ENCODE data around the gene OPRM1. TPM values are rescaled to one million over a fixed set of nuclear protein-coding genes. Genes with fewer than 3 reads are reported as not detected.
"Not testable (repeated sequence)": the region's sequence is repeated elsewhere in the genome, so short reads cannot be mapped to it uniquely, and the experiment has no call there.

The OPRM1 gene
- under 0.01 TPM for total RNA-seq

- DNase-seq (ENCODE audit: low read depth in 2 of 3, low spot score in 2 of 3) = peak in 2 of 3 donors; percentile 36 to 53
Observed at GRCh38 chr6:154039231-154039842, at the start of gene OPRM1. Gene OPRM1 (plus strand): TSS chr6:154039240. CDS start chr6:154039545, 305 bp downstream.

GRCh38 chr6:153989989-153990388 is 49.1 kb upstream of the OPRM1 start:
- no peak for DNase-seq (ENCODE audit: low read depth in 2 of 3, low spot score in 2 of 3)

DNA sequence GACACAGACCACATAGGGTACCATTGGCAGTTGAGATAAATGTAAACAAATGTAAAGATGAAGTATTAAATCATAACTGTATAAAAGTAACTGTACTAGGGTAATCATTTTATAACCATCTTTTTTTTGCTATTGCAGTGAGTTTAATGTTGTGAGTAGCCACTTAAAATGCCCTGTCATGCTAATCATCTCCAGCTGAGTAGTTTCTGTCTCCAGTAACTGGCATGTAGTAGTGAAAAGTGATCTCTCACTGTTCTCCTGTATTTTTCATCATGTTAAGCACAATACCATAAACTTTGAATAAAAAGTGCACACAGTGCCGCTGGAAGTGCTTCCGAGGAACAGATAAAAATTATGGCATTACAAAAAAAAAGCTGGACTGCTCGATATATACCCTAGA is 45.0 kb upstream of the OPRM1 start:
- DNase-seq (ENCODE audit: low read depth in 2 of 3, low spot score in 2 of 3) = no peak

- no peak for DNase-seq (ENCODE audit: low read depth in 2 of 3, low spot score in 2 of 3)
Observed at GRCh38 chr6:153994811-153995210, 44.2 kb upstream of the OPRM1 start.

DNA sequence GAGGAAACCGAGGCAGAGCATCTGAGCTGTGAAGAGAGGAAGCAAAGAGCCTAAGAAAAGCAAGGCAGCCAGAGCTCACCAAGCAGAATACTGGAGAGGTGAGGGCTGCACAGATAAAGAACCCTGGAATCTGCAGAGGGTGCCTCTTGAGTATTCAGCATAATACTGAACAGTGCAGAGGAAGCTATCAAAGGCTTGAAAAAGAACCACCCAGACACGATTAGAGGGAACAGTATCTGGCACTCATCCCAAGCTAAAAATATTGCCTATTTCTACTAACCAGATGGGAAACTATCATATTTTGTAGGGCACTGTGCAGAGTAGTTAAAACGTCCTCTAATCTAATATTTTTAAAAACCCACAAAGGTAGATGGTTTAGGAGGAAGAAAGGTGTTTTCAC is 41.8 kb upstream of the OPRM1 start:
- DNase-seq (ENCODE audit: low read depth in 2 of 3, low spot score in 2 of 3) = no peak

DNA sequence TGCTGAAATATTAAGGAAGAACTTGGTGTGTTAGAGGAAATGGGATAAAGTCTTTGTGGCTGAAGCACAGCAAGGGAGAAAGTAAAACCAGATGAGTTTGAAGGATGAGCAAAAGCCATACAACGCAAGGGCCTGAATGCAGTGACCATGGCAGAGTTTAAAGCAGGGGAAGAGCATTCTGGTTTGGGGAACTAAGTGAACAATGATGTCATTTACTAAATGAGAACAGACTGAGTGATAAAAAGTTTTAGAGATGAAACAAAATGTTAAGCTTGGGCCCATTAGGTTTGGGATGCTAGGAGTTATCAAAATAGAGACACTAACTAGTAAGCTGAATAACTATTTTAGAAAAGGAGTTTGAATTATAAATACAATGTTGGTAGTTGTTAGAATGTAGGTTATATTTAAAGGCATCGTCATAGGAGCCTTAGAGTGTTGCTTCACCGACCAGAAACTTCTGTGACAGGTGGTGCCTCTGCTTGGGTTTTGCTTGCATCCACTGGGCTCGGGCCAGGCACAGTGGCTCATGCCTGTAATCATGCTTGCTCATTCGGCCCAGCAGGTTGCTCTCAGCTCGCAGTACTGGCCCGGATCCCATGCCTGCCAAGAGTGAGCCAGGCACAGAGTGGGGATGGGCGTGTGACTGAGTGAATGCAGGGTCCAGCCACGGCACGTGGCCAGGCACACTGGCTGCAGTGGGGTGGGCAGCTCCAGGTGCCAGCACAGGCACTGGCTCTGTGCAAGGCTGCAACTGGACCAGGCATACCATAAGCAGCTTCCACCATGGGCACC is 37.4 kb upstream of the OPRM1 start:
- DNase-seq (ENCODE audit: low read depth in 2 of 3, low spot score in 2 of 3) = no peak

DNA sequence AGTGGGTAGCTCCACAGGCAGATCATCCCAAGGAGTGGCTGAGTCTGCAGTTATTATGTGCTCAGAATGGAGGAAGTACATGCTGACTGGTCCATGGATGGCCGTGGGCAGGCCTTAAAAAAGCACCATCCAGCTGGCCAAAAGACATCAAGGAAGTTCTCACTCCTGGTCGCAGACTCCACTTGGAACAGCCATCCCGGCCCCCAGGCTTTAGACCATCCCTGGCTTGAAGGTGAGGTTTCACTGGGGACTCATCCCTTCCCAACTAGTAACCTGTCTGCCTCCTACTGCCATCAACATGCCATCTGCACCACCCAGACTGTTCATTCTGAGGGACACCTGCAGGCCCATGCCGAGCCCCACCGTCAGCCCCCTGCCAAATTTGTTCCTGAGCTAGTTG is 36.1 kb upstream of the OPRM1 start:
- no peak for DNase-seq (ENCODE audit: low read depth in 2 of 3, low spot score in 2 of 3)

GRCh38 chr6:154010371-154010770 is 28.7 kb upstream of the OPRM1 start:
- no peak for DNase-seq (ENCODE audit: low read depth in 2 of 3, low spot score in 2 of 3)

DNA sequence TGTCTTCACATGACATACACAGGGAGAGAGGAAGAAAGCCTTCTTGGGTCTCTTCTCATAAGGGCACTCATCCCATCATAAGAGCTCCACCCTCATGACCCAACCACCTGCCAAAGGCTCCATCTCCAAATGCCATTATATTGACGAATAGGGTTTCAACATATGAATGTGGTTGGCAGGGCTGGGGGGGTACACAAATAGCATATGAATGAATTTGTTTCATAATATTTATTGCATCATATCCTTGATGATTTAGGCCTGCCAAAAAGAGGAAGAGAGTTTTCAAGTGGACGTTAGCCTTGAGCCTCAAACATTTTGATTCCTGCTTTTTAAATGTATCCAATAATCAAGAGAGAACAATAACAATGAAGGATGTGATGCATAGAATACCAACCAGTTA is 26.2 kb upstream of the OPRM1 start:
- DNase-seq (ENCODE audit: low read depth in 2 of 3, low spot score in 2 of 3) = peak in 1 of 3 donors; percentile 2

- DNase-seq (ENCODE audit: low read depth in 2 of 3, low spot score in 2 of 3) = no peak
Observed at GRCh38 chr6:154017786-154018185, 21.3 kb upstream of the OPRM1 start.

DNA sequence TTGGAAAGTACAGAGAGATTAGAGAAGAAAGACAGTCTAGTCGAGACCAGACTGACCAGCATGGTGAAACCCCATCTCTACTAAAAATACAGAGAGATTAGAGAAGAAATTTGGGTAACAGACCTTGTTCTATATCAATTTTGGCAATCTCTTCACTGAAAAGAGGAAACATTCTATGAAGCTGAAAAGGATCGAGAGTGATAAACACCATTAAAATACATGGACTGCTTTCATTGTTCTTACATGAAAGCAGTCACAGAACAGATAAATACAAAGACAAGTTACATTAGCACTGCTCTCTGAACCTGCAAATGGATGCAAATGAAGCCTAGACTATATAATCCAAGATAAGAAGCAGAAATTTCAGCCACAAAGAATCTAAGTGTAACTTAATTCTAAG is 8.4 kb upstream of the OPRM1 start:
- DNase-seq (ENCODE audit: low read depth in 2 of 3, low spot score in 2 of 3) = no peak

GRCh38 chr6:154041001-154041400 is 2.0 kb downstream of the OPRM1 start:
- DNase-seq (ENCODE audit: low read depth in 2 of 3, low spot score in 2 of 3) = no peak

GRCh38 chr6:154053141-154053540 is 14.1 kb downstream of the OPRM1 start:
- DNase-seq (ENCODE audit: low read depth in 2 of 3, low spot score in 2 of 3) = no peak

DNA sequence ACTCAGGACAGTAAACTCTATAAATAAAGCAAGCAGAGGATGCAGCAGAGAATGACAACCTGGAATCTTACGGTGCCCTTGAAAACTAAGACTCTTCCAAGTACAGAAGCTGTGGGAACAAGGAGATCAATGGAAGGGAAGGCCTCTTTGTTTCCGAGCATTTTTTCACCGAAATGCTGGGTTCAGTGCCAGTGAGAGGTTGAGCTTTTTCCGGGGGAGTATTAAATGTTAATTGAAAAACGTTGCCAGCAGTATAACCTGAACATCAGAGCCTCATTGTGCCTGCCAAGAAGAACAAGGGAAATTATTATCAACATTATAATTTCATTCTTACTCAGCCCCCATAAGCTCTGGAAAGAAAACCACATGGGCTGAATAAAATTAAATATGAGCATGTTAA is 17.5 kb downstream of the OPRM1 start:
- no peak for DNase-seq (ENCODE audit: low read depth in 2 of 3, low spot score in 2 of 3)

- DNase-seq (ENCODE audit: low read depth in 2 of 3, low spot score in 2 of 3) = no peak
Observed at GRCh38 chr6:154057098-154057497, 18.1 kb downstream of the OPRM1 start.

DNA sequence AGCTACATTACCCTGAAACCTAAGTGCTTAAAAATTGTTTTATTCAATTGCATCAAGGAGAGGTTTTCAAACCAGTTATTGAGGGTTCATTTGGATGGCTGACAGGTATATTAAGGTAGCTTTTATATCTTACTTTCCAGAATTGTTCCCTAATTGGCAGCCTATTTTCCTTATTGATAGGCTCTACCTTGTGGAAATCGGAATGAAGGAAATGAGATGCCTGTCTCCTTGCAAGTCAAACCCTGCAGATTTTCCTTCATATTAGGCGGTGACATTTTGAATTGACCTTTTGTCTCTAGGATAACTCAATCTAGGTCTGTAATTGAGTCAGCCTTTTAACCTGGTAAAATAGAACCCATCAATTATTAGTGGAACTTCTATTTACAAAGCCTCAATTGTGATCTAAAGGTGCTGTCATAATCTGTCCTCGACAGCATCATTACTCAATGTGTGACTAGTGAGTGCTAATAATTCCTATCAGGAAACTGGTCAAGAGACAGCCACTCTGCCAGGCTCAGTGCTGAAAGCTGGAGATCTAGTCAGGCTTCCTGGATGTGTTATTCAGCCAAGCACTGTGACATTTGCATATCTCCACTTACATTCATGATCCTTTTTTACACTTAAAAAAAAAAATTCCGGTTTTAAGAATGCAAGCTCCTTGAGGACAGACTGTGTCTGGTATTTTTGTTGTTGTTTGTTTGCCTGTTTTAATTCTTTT is 20.1 kb downstream of the OPRM1 start:
- no peak for DNase-seq (ENCODE audit: low read depth in 2 of 3, low spot score in 2 of 3)

GRCh38 chr6:154060076-154060475 is 21.0 kb downstream of the OPRM1 start:
- DNase-seq (ENCODE audit: low read depth in 2 of 3, low spot score in 2 of 3) = no peak

DNA sequence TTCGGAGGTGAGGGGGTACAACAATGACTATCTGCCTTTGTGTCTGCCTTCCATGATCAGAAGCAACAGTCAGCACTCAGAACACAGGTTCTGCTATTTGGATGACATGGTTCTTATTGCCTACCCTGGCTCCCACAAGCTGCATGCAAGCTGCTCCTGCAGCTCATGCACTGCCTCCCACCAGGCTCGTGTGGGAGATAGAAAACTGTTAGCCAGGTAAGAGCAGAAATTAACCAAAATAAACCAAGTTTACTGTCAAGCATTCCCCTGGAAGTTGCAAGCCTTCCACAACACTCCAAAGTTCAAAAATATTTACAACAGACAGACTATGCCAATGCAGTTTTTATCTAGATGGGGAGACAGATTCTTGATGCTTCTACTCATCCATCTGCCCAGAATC is 31.0 kb downstream of the OPRM1 start:
- DNase-seq (ENCODE audit: low read depth in 2 of 3, low spot score in 2 of 3) = no peak

DNA sequence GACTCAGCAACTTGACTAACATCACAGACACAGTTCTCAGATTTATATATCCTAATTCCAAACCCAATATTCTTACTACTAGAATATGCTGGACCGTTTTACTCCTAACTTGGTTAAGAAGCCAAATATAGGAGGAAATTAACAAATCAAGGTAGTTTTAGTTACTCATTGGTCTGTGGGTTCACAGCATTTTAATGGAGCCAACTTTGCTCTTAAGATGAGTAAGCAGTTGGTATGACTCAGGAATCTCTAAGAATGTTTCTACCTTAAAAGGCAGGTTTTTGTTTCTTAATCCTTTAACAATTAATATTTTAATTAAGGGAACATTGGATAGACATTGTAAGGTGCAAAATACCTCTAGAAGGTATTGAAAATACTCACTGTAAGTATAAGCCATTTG is 31.6 kb downstream of the OPRM1 start:
- no peak for DNase-seq (ENCODE audit: low read depth in 2 of 3, low spot score in 2 of 3)

GRCh38 chr6:154071236-154071635 is 32.2 kb downstream of the OPRM1 start:
- no peak for DNase-seq (ENCODE audit: low read depth in 2 of 3, low spot score in 2 of 3)

- DNase-seq (ENCODE audit: low read depth in 2 of 3, low spot score in 2 of 3) = no peak
Observed at GRCh38 chr6:154071711-154072110, 32.7 kb downstream of the OPRM1 start.

DNA sequence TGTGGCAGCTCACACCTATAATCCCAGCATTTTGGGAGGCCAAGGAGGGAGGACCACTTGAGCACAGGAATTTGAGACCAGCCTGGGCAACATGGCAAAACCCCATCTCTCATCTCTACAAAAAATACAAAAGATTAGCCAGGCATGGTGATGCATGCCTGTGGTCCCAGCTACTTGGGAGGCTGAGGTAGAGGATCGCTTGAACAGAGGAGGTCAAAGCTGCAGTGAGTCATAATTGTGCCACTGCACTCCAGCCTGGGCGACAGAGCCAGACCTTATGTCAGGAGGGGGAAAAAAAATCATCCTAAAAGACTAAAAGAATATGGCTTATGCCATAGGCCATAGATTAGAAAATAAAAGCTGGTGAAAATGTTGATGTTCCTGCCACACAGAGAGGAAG is 39.6 kb downstream of the OPRM1 start:
- not testable (repeated sequence) for DNase-seq (ENCODE audit: low read depth in 2 of 3, low spot score in 2 of 3)
